ENCODE measurements around the gene TMEM220.

TMEM220 gene

DNA sequence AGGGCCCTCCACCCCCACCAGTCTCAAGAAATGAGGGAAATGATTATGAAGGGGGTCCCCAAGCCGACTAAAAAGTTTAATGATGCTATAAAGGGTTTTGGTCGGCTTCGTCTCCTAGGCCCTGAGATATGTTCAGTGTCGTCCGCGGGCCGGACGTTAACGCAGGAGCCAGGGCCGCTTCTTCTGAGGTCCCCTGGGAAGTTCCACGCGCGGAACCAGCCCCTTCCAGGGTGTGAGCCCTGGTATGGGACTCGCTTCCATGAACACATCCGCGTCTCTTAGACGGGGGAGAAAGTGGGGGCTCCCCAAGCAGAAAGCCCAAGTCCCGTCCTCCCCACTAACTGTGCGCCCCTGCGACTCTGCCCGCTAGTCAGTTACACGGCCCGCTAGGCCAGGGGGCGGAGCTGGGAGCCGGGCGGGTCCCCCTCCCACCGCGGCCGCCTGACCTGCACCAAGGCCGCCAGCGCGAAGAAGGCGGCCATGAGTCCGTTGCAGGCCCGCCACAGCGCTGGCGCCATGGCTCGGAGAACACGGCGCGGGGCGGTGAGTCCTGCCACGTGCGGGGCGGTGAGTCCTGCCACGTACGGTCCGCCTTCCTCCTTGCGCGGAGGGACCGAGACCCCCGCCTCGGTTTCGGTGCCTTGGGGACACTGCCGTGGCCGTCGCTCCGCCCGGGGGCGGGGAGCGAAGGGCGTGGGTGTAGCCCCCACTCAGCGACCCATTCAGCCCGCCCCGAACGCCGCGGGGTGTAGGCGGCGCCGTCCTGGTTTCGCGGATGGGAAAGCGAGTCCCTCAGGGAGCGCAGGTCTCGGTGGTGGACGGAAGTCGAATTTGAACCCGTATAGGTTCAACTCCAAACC, at the start of gene TMEM220:
TSS of gene TMEM220 (minus strand) at position 690 of the 860 bp plus-strand sequence. CDS start at position 518, 172 bp downstream.
- DNase-seq: peak; percentile 4

- DNase-seq: no peak
Measured at GRCh38 chr17:10779609-10780008, 49.8 kb upstream of the TMEM220 start.

- no peak for DNase-seq
Measured at GRCh38 chr17:10777890-10778289, 48.1 kb upstream of the TMEM220 start.

- no peak for DNase-seq
Measured at GRCh38 chr17:10777131-10777807, 47.4 kb upstream of the TMEM220 start.

DNA sequence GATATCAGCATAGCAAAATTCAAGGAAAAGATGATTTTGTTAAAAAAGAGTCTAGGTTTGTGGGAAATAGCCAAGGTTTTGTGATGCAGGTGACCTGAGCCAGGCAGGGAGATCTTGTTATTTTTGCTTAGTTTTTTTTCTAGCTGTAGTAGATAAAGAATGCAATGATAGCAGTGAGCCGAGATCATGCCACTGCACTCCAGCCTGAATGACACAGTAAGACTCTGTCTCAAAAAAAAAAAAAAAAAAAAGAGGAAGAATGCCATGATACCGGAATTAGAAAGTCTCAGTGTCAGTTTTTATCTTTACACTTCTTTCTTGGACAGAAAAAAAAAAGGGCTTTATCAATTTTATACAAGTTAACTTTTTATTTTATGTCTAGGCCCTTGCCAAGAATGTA, 46.6 kb upstream of the TMEM220 start:
- DNase-seq: no peak

DNA sequence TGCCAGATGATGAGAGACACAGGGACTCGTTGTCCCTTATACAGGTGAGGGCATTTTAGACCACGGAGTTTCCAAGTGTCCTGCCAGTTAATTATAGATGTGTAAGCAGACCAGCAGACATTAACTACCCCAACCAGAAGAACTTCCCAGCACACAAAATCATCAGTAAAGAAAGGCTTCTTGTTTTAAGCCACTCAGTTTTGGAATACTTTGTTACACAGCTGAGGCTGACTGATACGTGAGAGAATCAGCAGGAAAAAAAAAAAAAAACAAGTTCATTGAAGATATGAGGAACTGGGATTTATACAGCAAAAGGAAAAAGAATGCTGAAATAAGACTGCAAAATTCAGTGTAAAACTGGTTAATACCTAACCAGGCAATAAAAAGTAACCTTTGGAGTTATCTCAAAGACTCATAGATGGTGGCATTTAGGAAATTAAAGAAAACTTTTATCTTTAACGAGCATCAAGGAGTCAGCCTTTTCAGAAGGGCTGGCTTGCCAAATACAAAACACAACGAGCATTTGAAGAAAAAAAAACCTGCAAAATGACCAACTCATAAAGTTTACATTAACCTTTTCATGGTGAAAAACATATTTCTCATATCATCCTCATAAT, 46.0 kb upstream of the TMEM220 start:
- no peak for DNase-seq

- no peak for DNase-seq
Measured at GRCh38 chr17:10775058-10775457, 45.2 kb upstream of the TMEM220 start.

DNA sequence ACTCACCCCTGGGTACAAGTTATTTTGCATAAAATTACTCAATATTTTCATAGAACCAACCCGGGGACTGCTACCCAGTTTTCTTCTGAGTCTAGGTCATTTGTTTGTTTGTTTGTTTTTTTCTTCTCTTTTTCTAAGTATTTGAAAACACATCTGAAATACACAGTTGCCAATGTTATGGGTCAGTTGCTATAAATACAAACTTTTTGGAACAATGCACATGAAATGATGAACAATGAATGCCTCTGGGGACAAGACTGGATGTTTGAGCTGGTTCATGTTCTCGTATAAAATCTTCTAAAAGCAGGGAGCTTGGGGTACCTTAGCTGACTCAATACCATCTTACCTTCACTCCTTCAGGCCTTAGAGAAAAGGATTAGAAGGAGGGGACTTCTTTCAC, 43.6 kb upstream of the TMEM220 start:
- no peak for DNase-seq

GRCh38 chr17:10772425-10773380, 42.9 kb upstream of the TMEM220 start:
- DNase-seq: no peak

DNA sequence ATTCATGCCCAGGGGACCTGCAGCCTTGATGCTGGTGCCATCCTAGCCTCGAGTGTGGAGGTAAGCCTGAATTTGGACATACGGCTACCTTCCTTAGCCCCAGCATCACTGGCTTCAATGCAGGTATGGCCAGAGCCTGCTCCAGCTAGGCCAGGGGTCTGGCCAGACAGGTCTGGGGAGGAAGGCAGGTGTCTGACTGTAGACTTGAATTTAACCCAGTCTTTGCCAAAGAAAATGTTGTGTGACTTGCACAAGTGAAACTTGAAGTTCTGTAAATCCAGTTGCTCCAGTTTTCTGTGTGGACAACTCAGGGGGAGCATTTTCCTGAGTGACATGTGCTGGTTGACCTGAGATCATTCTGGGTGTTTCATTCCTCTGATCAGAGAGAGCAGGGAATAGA, 41.3 kb upstream of the TMEM220 start:
- DNase-seq: no peak

GRCh38 chr17:10769840-10770239, 40.0 kb upstream of the TMEM220 start:
- DNase-seq: no peak

DNA sequence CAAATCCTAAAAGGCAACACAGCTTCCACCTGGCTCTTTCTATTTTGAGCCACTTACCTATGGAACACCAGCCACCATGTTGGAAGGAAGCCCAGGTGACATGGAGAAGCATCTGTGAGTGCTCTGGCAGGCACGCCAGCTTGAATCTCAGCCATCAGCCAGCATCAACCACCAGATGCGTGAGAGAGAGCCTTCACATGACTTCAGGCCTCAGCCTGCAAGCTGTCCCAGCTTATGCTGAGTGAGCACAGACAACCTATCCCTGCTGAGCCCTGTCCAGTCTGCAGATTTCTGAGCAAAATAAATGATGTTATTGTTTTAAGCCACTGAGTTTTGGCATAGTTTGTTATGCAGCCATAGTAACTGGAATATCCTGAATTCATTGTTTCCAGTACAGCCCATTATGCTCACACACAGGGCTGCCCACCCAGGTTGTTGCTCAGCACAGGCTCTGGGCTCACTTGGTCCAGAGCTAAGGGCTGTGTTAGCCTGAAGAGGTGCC, 39.0 kb upstream of the TMEM220 start:
- DNase-seq: no peak

DNA sequence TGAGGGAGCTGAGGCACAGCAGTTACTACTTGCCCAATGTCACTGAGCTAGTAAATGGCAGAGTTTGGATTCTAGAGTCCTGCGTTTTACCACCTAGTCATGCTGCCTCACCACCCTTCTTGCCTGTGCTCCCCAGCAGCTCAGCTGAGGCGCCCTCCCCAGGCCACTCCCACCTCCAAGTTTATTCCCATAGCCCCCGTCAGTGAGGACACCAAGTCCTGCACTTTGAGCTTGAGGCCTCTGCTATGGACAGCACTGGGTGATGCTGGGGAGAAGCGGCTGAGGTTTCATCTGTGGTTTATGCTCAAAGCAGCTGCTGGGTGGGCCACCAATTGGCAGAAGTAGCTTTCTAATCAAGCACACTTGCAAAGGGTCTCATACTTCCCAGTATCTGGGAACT, 37.4 kb upstream of the TMEM220 start:
- no peak for DNase-seq

DNA sequence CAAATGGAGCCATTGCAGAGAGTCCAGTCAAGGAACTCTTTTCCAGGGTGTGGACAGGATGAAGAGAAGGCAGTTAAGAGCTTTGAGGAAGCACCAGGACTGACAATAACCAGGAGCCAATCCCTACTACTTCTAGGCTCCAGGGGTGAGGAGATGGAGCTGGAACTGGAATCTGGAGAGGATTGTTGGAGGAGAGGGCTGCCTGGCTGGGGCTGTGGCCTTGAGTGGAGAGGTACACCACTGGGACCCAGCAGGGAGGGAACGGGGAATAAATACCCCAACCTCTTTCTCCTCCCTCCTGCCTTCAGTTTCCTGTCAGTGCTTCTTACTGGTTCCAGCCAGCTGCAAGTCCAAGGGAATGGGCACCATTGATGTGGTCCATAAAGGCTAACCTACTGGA, 32.2 kb upstream of the TMEM220 start:
- no peak for DNase-seq

- DNase-seq: no peak
Measured at GRCh38 chr17:10761281-10761680, 31.5 kb upstream of the TMEM220 start.

GRCh38 chr17:10758062-10758461, 28.2 kb upstream of the TMEM220 start:
- DNase-seq: no peak

GRCh38 chr17:10757647-10758046, 27.8 kb upstream of the TMEM220 start:
- DNase-seq: no peak

GRCh38 chr17:10757067-10757466, 27.2 kb upstream of the TMEM220 start:
- DNase-seq: no peak

DNA sequence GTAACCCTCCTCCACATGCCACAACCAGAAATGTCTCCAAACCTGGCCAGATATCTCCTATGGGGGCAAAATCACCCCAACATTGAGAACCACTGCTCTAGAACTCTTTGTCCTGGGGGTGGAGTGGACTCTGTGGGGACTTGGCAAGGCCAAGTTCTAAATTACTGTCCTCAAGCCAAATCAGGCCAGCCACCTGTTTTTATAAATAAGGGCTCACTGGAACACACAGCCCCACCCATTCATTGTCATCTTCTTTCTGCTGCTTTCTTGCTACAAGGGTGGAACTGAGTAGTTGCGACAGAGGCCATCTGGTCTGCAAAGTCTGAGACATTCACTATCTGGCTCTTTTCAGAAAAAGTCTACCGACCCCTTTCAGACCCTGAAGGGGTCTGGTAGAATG, 26.8 kb upstream of the TMEM220 start:
- DNase-seq: no peak

DNA sequence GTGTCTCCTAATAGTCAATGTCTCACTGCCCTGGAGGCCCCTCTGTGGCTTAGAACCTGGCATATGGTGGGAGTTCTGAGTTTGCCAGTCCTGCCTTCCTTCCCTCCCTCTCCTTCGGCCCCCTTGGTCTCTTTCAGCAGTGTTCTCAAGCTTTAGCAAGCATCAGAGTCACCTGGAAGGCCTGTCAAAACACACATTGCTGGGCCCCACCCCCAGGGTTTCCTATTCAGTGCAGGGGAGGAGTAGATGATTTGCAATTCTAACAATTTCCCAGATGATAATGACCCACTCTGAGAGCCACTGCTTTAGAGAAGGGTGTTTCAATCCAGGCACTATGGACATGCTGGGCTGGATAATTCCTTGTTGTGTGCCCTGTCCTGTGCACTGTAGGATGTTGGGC, 26.4 kb upstream of the TMEM220 start:
- no peak for DNase-seq

DNA sequence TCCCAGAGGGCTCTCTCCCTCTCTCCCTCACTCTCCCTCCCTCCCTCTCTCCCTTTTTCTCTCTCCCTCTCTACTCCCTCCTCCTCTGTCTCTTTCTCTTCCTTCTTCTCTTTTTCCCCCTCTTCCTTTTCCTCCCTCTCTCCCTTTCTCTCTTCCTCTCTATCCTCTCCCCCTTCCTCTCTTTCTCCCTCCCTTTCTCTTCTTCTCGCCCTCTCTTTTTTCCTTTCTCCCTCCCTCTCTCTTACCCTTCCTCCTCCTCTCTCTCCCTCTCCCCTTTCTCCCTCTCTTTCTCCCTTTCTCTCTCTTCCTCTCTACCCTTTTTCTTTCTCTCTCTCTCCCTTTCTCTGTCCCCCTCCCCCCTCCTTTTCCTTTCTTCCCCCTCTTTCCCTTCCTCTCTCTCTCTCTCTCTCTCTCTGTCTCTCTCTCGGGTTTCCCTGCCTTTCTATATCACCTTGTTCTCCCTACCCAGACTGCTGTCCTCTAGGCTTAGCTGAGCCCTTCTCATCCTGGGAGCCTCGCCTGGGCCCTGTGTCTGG, 25.8 kb upstream of the TMEM220 start:
- DNase-seq: no peak
